Upper lobe of right lung (tissue), 1 donor: ENCODE measurements around the gene HMCN1. TPM values are rescaled to one million over a fixed set of nuclear protein-coding genes. Genes with fewer than 3 reads are reported as not detected.
A peak's percentile ranks its signal among the peaks of the same experiment; 100 is the strongest.

ENCODE experiments used
- ATAC-seq: fragments of 200-7000 bp; cut with Tn5 transposase; one replicate; pipeline ENCODE4 v1.9.1; 2020; ENCODE audit warnings: mild to moderate bottlenecking, moderate library complexity
- DNase-seq: peaks from one replicate; pipeline ENCODE4 v3.0.0-alpha.2; 2020
- H3K27ac ChIP-seq: fragments of 200-600 bp; one replicate; pipeline ENCODE4 v1.8.0; 2022
- H3K27me3 ChIP-seq: fragments of 200-600 bp; one replicate; pipeline ENCODE4 v1.8.0; 2022; ENCODE audit warnings: mild to moderate bottlenecking
- H3K36me3 ChIP-seq: fragments of 200-600 bp; one replicate; pipeline ENCODE4 v1.8.0; 2022
- H3K4me1 ChIP-seq: fragments of 200-600 bp; one replicate; pipeline ENCODE4 v1.8.0; 2022
- H3K4me3 ChIP-seq: fragments of 200-600 bp; one replicate; pipeline ENCODE4 v1.8.0; 2022; ENCODE audit warnings: mild to moderate bottlenecking
- H3K9me3 ChIP-seq: fragments of 200-600 bp; one replicate; pipeline ENCODE4 v1.8.0; 2022
- CTCF ChIP-seq: fragments of 200-600 bp; IDR thresholded peaks from one replicate; pipeline ENCODE4 v1.8.0; 2022; ENCODE audit warnings: antibody characterized with exemption
- intact Hi-C: fragments of 100-400 bp; cut with DNase I; formaldehyde crosslinking; loops from one replicate; pipeline ENCODE4 v1.11.0; 2022
- total RNA-seq: library from RNA; stranded (reverse); fragmentation: NEBNext Ultra II Directional; extraction: Animal tissue kit (Norgen Biotek cat#: 25700); gene quantifications from one replicate; pipeline ENCODE4 v1.2.1, GENCODE V29; 2021
- donor health status: DM: no; HTN: yes; CAD: no; lungs with severe emphysema.

The HMCN1 gene
- total RNA-seq, 1 donor from 2014 or later: 45.4 TPM

- no peaks in the 10 kb centered on the region for H3K36me3 ChIP-seq
- ATAC-seq (no peak), DNase-seq (no peak)
- H3K27me3 ChIP-seq: no peaks in the 10 kb centered on the region
- intact Hi-C loops: no loop called here
- no peaks in the 10 kb centered on the region for H3K4me1 ChIP-seq
- H3K9me3 ChIP-seq: no peaks in the 10 kb centered on the region
- no peak overlapping the region for H3K27ac ChIP-seq
- no peak for TF ChIP-seq CTCF
- no peak overlapping the region for H3K4me3 ChIP-seq
These were observed 344.1 kb downstream of the HMCN1 start for GRCh38 chr1:186078245-186078644.

GRCh38 chr1:186079084-186079684 lies 345.0 kb downstream of the HMCN1 start:
- no peak overlapping the region for H3K27ac ChIP-seq

GRCh38 chr1:186082235-186082937 lies 348.2 kb downstream of the HMCN1 start:
- no peak overlapping the region for H3K27ac ChIP-seq
- no peaks in the 10 kb centered on the region for H3K27me3 ChIP-seq
- DNase-seq (peak; percentile 63), ATAC-seq (peak; percentile 84)
- H3K36me3 ChIP-seq: peaks cover 5% of the 10 kb centered on the region
- intact Hi-C loops: no loop called here
- TF ChIP-seq CTCF: no peak
- H3K9me3 ChIP-seq: no peaks in the 10 kb centered on the region
- H3K4me3 ChIP-seq: no peak overlapping the region
- H3K4me1 ChIP-seq: no peaks in the 10 kb centered on the region

More at GRCh38 chr1:186079084-186079684, 345.0 kb downstream of the HMCN1 start:
- no peaks in the 10 kb centered on the region for H3K36me3 ChIP-seq
- ATAC-seq (no peak), DNase-seq (no peak)
- no peaks in the 10 kb centered on the region for H3K4me1 ChIP-seq
- intact Hi-C loops: no loop called here
- H3K27me3 ChIP-seq: no peaks in the 10 kb centered on the region
- H3K9me3 ChIP-seq: no peaks in the 10 kb centered on the region
- H3K4me3 ChIP-seq: no peak overlapping the region
- no peak for TF ChIP-seq CTCF

- intact Hi-C loops: no loop called here
- Histone ChIP-seq H3K36me3 (peaks cover 8% of the 10 kb centered on the region), H3K4me3 (no peak overlapping the region), H3K27ac (no peak overlapping the region), H3K27me3 (no peaks in the 10 kb centered on the region), H3K4me1 (no peaks in the 10 kb centered on the region), H3K9me3 (no peaks in the 10 kb centered on the region)
- no peak for TF ChIP-seq CTCF
- ATAC-seq: no peak
- DNase-seq: no peak
These were observed 352.4 kb downstream of the HMCN1 start for GRCh38 chr1:186086583-186086982.

- no peak for TF ChIP-seq CTCF
- Histone ChIP-seq H3K4me3 (no peak overlapping the region), H3K36me3 (peaks cover 8% of the 10 kb centered on the region), H3K27me3 (no peaks in the 10 kb centered on the region), H3K27ac (no peak overlapping the region), H3K4me1 (peaks cover 11% of the 10 kb centered on the region), H3K9me3 (no peaks in the 10 kb centered on the region)
- no peak for ATAC-seq
- no peak for DNase-seq
- intact Hi-C loops: no loop called here
These were observed 355.7 kb downstream of the HMCN1 start for GRCh38 chr1:186089940-186090339.
